IgD-negative memory B cell (primary cell): ENCODE results near the gene LYPD6. TPM values are rescaled to one million over a fixed set of nuclear protein-coding genes. Genes with fewer than 3 reads are reported as not detected.
A peak's percentile ranks its signal among the peaks of the same experiment; 100 is the strongest.

ENCODE experiments used
- H3K27ac Mint-ChIP-seq, 3 donors: one replicate each; pipeline ENCODE4 v1.8.0; 2020 to 2022; ENCODE audit warnings: mild to moderate bottlenecking in 3 of 3, mixed read lengths in 3 of 3, moderate library complexity in 1 of 3
- H3K27me3 Mint-ChIP-seq: one replicate; pipeline ENCODE4 v1.8.0; 2021; ENCODE audit warnings: mixed read lengths
- H3K36me3 Mint-ChIP-seq: one replicate; pipeline ENCODE4 v1.8.0; 2020; ENCODE audit warnings: mild to moderate bottlenecking, mixed read lengths
- H3K4me1 Mint-ChIP-seq, 3 donors: one replicate each; pipeline ENCODE4 v1.8.0; 2020 to 2022; ENCODE audit warnings: mixed read lengths in 3 of 3, mild to moderate bottlenecking in 1 of 3
- H3K4me3 Mint-ChIP-seq, 4 donors: one replicate each; pipeline ENCODE4 v1.8.0; 2020 to 2022; ENCODE audit warnings: mild to moderate bottlenecking in 4 of 4, mixed read lengths in 4 of 4, moderate library complexity in 3 of 4
- H3K9me3 Mint-ChIP-seq, 3 donors: one replicate each; pipeline ENCODE4 v1.8.0; 2020 to 2021; ENCODE audit warnings: mixed read lengths in 3 of 3, mild to moderate bottlenecking in 1 of 3
- polyA plus RNA-seq: library from polyadenylated mRNA; unstranded; fragments of 300-500 nt; fragmentation: Illumina TruSeq; gene quantifications from one replicate; pipeline ENCODE4 v1.2.3, GENCODE V29; 2021

The LYPD6 gene
- polyA plus RNA-seq, 1 donor from 2014 or later: not detected

DNA sequence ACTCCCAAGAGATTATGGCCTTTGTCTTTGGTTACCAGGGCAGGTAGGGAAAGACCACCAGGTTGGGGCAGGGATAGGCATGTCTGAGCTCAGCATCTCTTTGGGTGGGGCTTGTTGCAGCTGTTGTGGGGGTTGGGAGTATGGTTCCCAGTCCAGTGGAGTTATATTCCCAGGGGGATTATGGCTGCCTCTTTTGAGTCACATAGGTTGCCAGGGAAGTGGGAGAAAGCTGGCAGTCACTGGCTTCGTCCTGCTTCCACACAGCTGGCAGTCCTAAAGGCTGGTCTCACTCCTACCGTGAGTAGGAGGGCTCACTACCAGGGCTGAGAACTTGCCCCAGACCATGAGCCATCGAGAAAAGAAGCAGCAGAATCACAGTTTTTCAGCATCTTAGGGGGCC lies 79.1 kb downstream of the LYPD6 start:
- Mint-ChIP-seq H3K9me3 (peaks cover 0 to 4% (median 1%) of the 10 kb centered on the region in 3 donors), H3K27ac (no peak overlapping the region), H3K4me3 (no peak overlapping the region), H3K4me1 (no peaks in the 10 kb centered on the region), H3K27me3 (peaks cover 3% of the 10 kb centered on the region), H3K36me3 (no peaks in the 10 kb centered on the region)

DNA sequence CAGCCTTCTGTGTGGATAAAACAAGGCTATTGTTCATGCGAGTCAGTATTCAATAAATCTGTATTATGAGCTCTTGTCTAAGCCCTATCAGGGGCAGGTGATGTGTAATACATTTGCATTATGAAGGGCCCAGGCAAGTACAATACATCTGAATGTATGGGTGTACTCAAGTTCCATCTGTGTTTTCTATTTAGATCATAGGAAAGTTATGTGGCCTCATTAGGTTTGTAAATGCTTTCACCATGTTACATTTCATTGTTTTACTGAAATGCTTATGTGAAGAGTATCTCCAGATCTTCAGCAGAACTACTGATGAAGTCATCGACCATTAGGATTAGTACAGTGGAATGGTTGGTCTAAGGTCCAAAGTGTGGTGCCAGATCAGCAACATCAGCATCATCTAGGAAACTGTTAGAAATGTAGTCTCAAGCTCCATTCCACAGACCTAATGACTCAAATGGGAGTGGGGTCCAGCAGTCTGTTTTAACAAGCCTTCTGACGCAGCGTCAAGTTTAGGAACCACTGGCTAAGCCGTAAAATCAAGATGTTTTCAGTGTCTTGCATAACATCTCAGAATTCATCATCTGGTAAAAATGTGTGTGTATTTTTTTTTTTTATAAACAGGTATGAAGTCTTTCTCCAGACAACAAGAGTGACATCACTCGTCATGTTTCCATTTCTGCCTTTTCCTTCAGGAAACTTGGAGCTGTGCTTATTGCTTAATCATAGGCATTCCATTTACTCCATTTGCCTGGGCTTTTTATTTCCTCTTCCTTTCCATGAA lies 80.5 kb downstream of the LYPD6 start:
- Mint-ChIP-seq H3K27me3 (peaks cover 3% of the 10 kb centered on the region), H3K9me3 (peaks cover 0 to 4% (median 1%) of the 10 kb centered on the region in 3 donors), H3K4me3 (no peak overlapping the region), H3K27ac (no peak overlapping the region), H3K4me1 (no peaks in the 10 kb centered on the region), H3K36me3 (no peaks in the 10 kb centered on the region)

DNA sequence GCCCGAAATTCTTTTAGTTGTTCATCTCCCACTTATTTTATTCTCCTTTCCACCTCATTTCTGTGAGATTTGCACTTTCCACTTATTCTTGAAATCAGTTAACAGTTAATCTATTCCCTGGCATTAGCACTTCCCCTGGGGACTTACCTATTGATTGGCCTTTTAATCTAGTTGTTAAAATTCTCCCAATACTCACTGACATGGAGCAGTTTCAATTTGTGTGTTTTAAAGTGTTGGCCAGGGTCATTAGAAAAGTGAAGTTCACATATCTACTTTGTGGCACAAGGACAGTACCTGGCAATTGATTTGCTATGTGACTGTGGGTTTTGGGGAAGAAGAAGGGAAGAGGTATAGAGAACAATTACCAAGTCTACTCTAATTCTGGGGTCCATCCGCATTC lies 83.1 kb downstream of the LYPD6 start:
- H3K27me3 Mint-ChIP-seq: peaks cover 4% of the 10 kb centered on the region
- peaks cover 0 to 1% (median 0%) of the 10 kb centered on the region in 3 donors for H3K9me3 Mint-ChIP-seq
- H3K27ac Mint-ChIP-seq: no peak overlapping the region

GRCh38 chr2:149415086-149415485 lies 84.7 kb downstream of the LYPD6 start:
- Mint-ChIP-seq H3K27ac (no peak overlapping the region), H3K4me3 (no peak overlapping the region), H3K27me3 (peaks cover 2% of the 10 kb centered on the region), H3K4me1 (no peaks in the 10 kb centered on the region), H3K36me3 (no peaks in the 10 kb centered on the region), H3K9me3 (no peaks in the 10 kb centered on the region)

More for the DNA sequence above, 83.1 kb downstream of the LYPD6 start:
- H3K4me3 Mint-ChIP-seq: no peak overlapping the region
- H3K36me3 Mint-ChIP-seq: no peaks in the 10 kb centered on the region
- H3K4me1 Mint-ChIP-seq: no peaks in the 10 kb centered on the region

GRCh38 chr2:149418065-149418464 lies 87.7 kb downstream of the LYPD6 start:
- Mint-ChIP-seq H3K4me1 (no peaks in the 10 kb centered on the region), H3K36me3 (no peaks in the 10 kb centered on the region), H3K27me3 (peaks cover 5% of the 10 kb centered on the region), H3K27ac (no peak overlapping the region), H3K9me3 (no peaks in the 10 kb centered on the region), H3K4me3 (no peak overlapping the region)

DNA sequence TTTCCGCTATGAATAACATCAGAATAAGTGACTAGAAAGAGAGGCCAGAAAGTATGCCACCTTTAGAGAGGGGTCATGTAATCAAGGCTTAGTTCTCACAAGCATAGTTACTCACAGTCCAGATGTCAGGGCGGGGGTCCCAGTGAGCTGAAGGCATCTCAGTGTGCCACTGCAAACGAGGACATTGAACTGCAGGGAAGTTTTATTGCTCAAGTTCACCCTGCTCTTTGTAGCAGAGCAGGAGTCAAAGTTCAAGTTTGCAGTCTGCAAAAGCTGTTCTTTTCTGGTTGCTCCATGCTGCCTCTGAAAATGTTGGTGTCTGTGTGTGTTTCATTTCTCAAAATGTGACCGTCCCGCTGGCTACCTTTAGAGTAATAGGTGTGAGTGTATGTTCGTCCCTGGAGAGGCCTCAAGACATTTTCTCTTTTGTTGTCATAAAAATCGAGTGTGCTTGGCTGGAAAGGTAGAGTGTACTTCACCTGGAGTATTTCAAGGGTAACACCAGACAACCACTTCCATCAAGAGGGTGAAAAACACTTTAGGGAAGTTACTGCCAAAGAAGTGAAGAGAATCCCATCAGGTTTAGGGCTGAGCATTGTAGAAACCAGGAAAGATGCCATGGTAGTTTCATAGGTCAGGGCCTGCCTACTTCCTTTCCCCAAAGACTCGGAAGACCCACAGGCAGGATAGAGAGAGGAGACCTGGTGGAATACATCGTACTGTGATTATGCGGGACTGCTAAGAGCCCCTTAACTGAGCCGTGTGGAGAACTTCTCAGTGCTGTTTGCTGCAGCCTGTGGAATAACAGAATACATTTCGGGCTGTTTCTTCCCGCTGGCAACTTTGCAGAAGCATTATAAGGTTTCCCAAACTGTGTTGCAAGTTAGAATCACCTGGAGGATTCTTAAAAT lies 89.9 kb downstream of the LYPD6 start:
- Mint-ChIP-seq H3K9me3 (no peaks in the 10 kb centered on the region), H3K4me3 (no peak overlapping the region), H3K27ac (no peak overlapping the region), H3K27me3 (peaks cover 9% of the 10 kb centered on the region), H3K36me3 (no peaks in the 10 kb centered on the region), H3K4me1 (no peaks in the 10 kb centered on the region)

DNA sequence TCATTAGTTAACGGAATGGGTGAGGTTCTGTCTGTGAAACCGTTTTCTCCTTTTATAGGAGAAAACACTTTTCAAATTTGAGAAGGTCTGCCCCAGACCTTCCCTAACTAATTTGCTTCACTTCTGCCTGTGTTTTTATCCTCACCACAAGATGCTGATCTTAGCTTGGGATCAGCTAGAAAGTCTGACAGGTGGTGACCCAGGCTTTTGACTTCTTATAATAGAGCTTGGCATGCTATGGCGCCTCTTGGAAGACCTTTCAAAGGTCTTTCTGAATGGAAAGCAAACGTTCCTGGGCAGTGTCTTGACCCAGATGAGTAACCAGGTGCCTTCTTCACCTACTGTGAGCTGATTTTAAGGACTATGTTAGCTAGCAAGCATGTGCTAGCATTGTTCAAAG lies 91.4 kb downstream of the LYPD6 start:
- H3K4me3 Mint-ChIP-seq: no peak overlapping the region
- H3K9me3 Mint-ChIP-seq: peaks cover 0 to 2% (median 0%) of the 10 kb centered on the region in 3 donors
- H3K27me3 Mint-ChIP-seq: peaks cover 9% of the 10 kb centered on the region
- H3K36me3 Mint-ChIP-seq: no peaks in the 10 kb centered on the region
- H3K27ac Mint-ChIP-seq: no peak overlapping the region
- no peaks in the 10 kb centered on the region for H3K4me1 Mint-ChIP-seq

DNA sequence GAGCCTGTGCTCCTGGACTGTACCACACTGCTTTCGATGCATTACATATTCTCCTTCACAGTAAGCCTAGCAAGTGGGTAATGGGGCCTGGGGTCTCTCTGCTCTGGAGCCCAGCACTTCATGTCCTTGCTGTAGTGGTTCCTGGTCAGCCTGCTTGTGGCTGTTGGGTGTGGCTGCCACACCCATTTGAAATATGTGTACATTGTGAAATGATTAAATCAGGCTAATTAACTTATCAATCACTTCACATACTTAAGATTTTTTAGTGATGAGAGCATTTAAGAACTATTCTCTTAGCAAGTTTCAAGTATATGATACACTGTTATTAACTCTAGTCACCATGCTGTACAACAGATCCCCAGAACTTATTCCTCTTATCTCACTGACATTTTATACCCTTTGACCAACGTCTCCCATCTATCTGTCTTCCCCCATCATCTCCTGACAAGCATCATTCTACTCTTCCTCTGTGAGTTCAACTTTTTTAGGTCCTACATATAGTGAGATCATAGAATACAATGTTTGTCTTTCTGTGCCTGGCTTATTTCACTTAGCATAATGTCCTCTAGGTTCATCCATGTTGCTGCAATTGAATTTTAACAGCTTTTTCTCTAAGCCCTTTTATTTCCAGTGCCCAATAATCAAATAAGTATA lies 92.1 kb downstream of the LYPD6 start:
- Mint-ChIP-seq H3K27ac (no peak overlapping the region), H3K9me3 (peaks cover 0 to 2% (median 0%) of the 10 kb centered on the region in 3 donors)

GRCh38 chr2:149422991-149423338 lies 92.6 kb downstream of the LYPD6 start:
- Mint-ChIP-seq H3K27me3 (peaks cover 9% of the 10 kb centered on the region), H3K27ac (no peak overlapping the region), H3K9me3 (peaks cover 0 to 2% (median 0%) of the 10 kb centered on the region in 3 donors), H3K4me1 (no peaks in the 10 kb centered on the region), H3K36me3 (no peaks in the 10 kb centered on the region), H3K4me3 (no peak overlapping the region)

More for the DNA sequence above, 92.1 kb downstream of the LYPD6 start:
- Mint-ChIP-seq H3K27me3 (peaks cover 9% of the 10 kb centered on the region), H3K4me3 (no peak overlapping the region), H3K4me1 (no peaks in the 10 kb centered on the region), H3K36me3 (no peaks in the 10 kb centered on the region)

GRCh38 chr2:149423630-149424029 lies 93.2 kb downstream of the LYPD6 start:
- no peaks in the 10 kb centered on the region for H3K36me3 Mint-ChIP-seq

GRCh38 chr2:149427387-149427786 lies 97.0 kb downstream of the LYPD6 start:
- Mint-ChIP-seq H3K27me3 (peaks cover 11% of the 10 kb centered on the region), H3K27ac (no peak overlapping the region), H3K9me3 (peaks cover 0 to 5% (median 2%) of the 10 kb centered on the region in 3 donors), H3K36me3 (no peaks in the 10 kb centered on the region), H3K4me1 (no peaks in the 10 kb centered on the region), H3K4me3 (no peak overlapping the region)

More at GRCh38 chr2:149423630-149424029, 93.2 kb downstream of the LYPD6 start:
- no peak overlapping the region for H3K27ac Mint-ChIP-seq
- H3K27me3 Mint-ChIP-seq: peaks cover 9% of the 10 kb centered on the region
- H3K4me1 Mint-ChIP-seq: no peaks in the 10 kb centered on the region
- H3K9me3 Mint-ChIP-seq: peaks cover 0 to 2% (median 0%) of the 10 kb centered on the region in 3 donors
- H3K4me3 Mint-ChIP-seq: no peak overlapping the region

DNA sequence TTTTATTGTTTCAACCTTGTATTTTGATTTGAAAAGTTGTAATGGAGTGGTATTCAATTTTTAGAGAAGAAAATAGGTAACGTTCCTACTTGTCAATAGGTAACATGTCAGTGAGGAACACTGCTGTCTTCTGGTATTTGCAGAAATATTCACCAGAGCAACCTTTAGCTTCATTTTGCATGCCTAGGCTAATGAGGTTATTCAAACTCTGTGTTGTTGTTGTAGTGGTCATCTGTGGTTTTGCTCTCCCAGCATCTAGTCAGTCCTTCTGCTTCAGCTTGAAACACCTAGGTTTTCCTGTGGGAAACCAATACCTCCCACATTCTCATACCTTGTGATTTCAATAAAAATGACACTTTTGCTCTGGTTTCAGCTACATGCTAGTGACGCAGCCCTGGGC lies 98.4 kb downstream of the LYPD6 start:
- Mint-ChIP-seq H3K9me3 (peaks cover 0 to 5% (median 2%) of the 10 kb centered on the region in 3 donors), H3K36me3 (no peaks in the 10 kb centered on the region), H3K4me1 (no peaks in the 10 kb centered on the region), H3K4me3 (no peak overlapping the region), H3K27me3 (peaks cover 8% of the 10 kb centered on the region), H3K27ac (no peak overlapping the region)

DNA sequence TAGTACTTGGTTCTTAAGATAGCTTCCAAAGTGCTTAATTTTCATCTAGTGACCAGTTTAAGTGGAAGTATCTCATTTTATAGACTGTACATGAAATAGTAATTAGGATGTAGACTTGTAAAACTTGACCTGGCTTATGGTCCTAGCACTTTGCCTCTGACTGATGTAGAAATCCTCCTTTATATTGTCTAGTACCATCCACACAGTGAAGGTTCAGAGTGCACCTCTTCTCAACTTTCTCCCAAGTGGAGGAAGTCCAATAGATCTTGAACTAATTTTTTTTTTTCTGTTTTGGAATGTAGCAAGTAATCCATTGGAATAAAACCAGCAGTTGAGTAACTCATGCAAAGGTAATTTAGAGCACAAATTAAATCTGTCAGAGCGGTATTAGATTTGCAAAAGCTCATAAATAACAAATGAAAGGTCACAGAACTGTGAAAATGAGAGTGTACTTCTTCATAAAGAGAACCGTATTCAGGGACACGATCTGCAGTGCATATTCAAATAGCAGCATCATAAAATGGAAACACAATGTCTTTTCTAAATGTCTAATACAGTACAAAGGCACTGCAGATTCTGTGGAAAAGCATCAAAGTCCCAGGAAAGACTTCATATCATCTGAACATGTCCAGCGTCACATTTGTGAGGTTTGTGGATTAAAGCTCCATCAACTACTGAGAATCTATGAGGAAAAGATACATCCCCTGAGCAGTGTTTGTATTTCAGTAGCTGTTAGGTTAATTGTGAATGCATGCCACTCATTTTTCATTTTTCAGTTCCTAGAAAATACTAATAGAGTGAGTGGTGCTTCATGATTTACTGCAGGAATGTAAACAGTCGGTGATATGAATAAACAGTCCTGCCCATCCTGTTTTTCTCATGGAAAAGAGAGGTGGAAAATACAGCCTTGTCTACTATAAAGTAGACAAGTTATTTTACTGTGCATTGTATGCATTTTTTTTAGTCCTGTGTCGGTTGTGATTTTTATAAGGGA lies 100.7 kb downstream of the LYPD6 start:
- peaks cover 4% of the 10 kb centered on the region for H3K27me3 Mint-ChIP-seq
- H3K27ac Mint-ChIP-seq: peak overlapping the region in 1 of 3 donors; percentile 56
- H3K9me3 Mint-ChIP-seq: peaks cover 0 to 5% (median 2%) of the 10 kb centered on the region in 3 donors
- H3K4me1 Mint-ChIP-seq: no peaks in the 10 kb centered on the region
- H3K4me3 Mint-ChIP-seq: no peak overlapping the region
- H3K36me3 Mint-ChIP-seq: no peaks in the 10 kb centered on the region

- H3K27ac Mint-ChIP-seq: no peak overlapping the region
- no peaks in the 10 kb centered on the region for H3K27me3 Mint-ChIP-seq
- peaks cover 0 to 6% (median 6%) of the 10 kb centered on the region in 3 donors for H3K4me1 Mint-ChIP-seq
- no peaks in the 10 kb centered on the region for H3K9me3 Mint-ChIP-seq
- no peak overlapping the region for H3K4me3 Mint-ChIP-seq
- H3K36me3 Mint-ChIP-seq: no peaks in the 10 kb centered on the region
These were observed 108.1 kb downstream of the LYPD6 start for GRCh38 chr2:149438330-149438960.
